K562 (cell line): Measurements from ENCODE around the gene LBHD1. TPM values are rescaled to one million over a fixed set of nuclear protein-coding genes. Genes with fewer than 3 reads are reported as not detected.

ENCODE experiments used
- ARID1B ChIP-seq: fragments of 450-650 bp; IDR thresholded peaks from 2 replicates; pipeline ENCODE4 v1.6.1; 2016; ENCODE audit warnings: antibody characterized with exemption, mild to moderate bottlenecking, inconsistent platforms
- COPS2 ChIP-seq: fragments of 450-650 bp; conservative IDR thresholded peaks from 2 replicates; pipeline ENCODE4 v1.6.1; 2016; ENCODE audit warnings: mild to moderate bottlenecking, moderate library complexity
- E2F8 ChIP-seq: fragments of 450-650 bp; IDR thresholded peaks from 2 replicates; pipeline ENCODE4 v1.7.1; 2018; ENCODE audit warnings: mild to moderate bottlenecking, low read depth; ENCODE audit not compliant: partially characterized antibody
- EP400 ChIP-seq: fragments of 450-650 bp; IDR thresholded peaks from 2 replicates; pipeline ENCODE4 v1.6.1; 2017; ENCODE audit warnings: antibody characterized with exemption, mild to moderate bottlenecking, moderate library complexity
- HBP1 ChIP-seq: fragments of 450-650 bp; formaldehyde crosslinking; IDR thresholded peaks from 2 replicates; pipeline ENCODE4 v1.4.0; 2022; ENCODE audit warnings: missing genetic modification characterization
- KLF6 ChIP-seq: fragments of 250-450 bp; sonication (Bioruptor Pico); IDR thresholded peaks from 2 replicates; pipeline ENCODE4 v1.4.0; 2020; ENCODE audit warnings: mild to moderate bottlenecking, moderate library complexity, borderline replicate concordance
- LARP7 ChIP-seq: fragments of 450-650 bp; IDR thresholded peaks from 2 replicates; pipeline ENCODE4 v1.6.1; 2016
- MEIS2 ChIP-seq: fragments of 450-650 bp; IDR thresholded peaks from 2 replicates; pipeline ENCODE4 v1.6.1; 2014; ENCODE audit warnings: mild to moderate bottlenecking; ENCODE audit not compliant: partially characterized antibody
- MTA3 ChIP-seq: fragments of 450-650 bp; formaldehyde crosslinking; IDR thresholded peaks from 2 replicates; pipeline ENCODE4 v1.6.1; 2017; ENCODE audit warnings: mild to moderate bottlenecking, borderline replicate concordance
- PHB2 ChIP-seq: fragments of 450-650 bp; IDR thresholded peaks from 2 replicates; pipeline ENCODE4 v1.6.1; 2017; ENCODE audit warnings: low read depth
- RAD21 ChIP-seq, 2 experiments: fragments of 250-450 bp in 1 of 2; fragments of 450-650 bp in 1 of 2; sonication (Bioruptor Pico) in 1 of 2; formaldehyde crosslinking in 1 of 2; IDR thresholded peaks in 1 of 2; conservative IDR thresholded peaks in 1 of 2; 2 replicates each; pipeline versions ENCODE4 v1.4.0 to v1.8.0; 2020 to 2022; ENCODE audit warnings: mild to moderate bottlenecking in 2 of 2, moderate library complexity in 1 of 2
- RB1 ChIP-seq: fragments of 450-650 bp; IDR thresholded peaks from 2 replicates; pipeline ENCODE4 v1.6.1; 2017; ENCODE audit warnings: low read depth, mild to moderate bottlenecking
- RFX7 ChIP-seq: fragments of 250-450 bp; sonication (Bioruptor Pico); IDR thresholded peaks from 2 replicates; pipeline ENCODE4 v1.5.1; 2021; ENCODE audit warnings: mild to moderate bottlenecking
- SIN3A ChIP-seq, 2 experiments: fragments of 150-350 bp in 1 of 2; IDR thresholded peaks; 2 replicates each; pipeline ENCODE4 v1.6.1; 2011 to 2016; ENCODE audit warnings: borderline replicate concordance in 2 of 2, low read depth in 2 of 2, low read length in 2 of 2, mild to moderate bottlenecking in 2 of 2, moderate library complexity in 2 of 2; ENCODE audit not compliant: control insufficient read depth in 1 of 2
- SIRT6 ChIP-seq: IDR thresholded peaks from one replicate; pipeline ENCODE4 v1.6.1; 2012; ENCODE audit warnings: low read depth, mild to moderate bottlenecking, control low read depth, inconsistent platforms, low read length, moderate library complexity
- SMAD2 ChIP-seq: fragments of 150-350 bp; IDR thresholded peaks from 2 replicates; pipeline ENCODE4 v1.6.1; 2014; ENCODE audit warnings: low read depth, mild to moderate bottlenecking, low read length
- SRSF3 ChIP-seq: fragments of 200-400 bp; formaldehyde crosslinking; IDR thresholded peaks from 2 replicates; pipeline ENCODE4 v1.6.1; 2016; ENCODE audit warnings: mild to moderate bottlenecking, low read length, moderate library complexity; ENCODE audit not compliant: insufficient read depth
- YBX1 ChIP-seq: fragments of 450-650 bp; IDR thresholded peaks from 2 replicates; pipeline ENCODE4 v1.7.1; 2016; ENCODE audit warnings: mild to moderate bottlenecking
- ZBTB26 ChIP-seq: fragments of 450-650 bp; formaldehyde crosslinking; IDR thresholded peaks from 2 replicates; pipeline ENCODE4 v1.4.0; 2022; ENCODE audit warnings: missing genetic modification characterization
- ZEB2 ChIP-seq: fragments of 450-650 bp; IDR thresholded peaks from 2 replicates; pipeline ENCODE4 v1.6.1; 2016
- ZNF146 ChIP-seq: IDR thresholded peaks from one replicate; pipeline ENCODE4 v1.6.1; 2018; ENCODE audit warnings: missing compliant biosample characterization; ENCODE audit not compliant: unreplicated experiment
- ZNF165 ChIP-seq: fragments of 250-450 bp; sonication (Bioruptor Pico); IDR thresholded peaks from 2 replicates; pipeline ENCODE4 v1.4.0; 2020; ENCODE audit warnings: borderline replicate concordance
- ZNF212 ChIP-seq: fragments of 450-650 bp; formaldehyde crosslinking; IDR thresholded peaks from 2 replicates; pipeline ENCODE4 v1.4.0; 2020; ENCODE audit warnings: mild to moderate bottlenecking
- ZNF217 ChIP-seq: sonication (generic); formaldehyde crosslinking; IDR thresholded peaks from 2 replicates; pipeline ENCODE4 v1.8.0; 2022; ENCODE audit warnings: mild to moderate bottlenecking, missing genetic modification reagents
- polyA plus RNA-seq, 8 experiments: library from polyadenylated mRNA; depleted of rRNA in 4 of 8; stranded (reverse) in 5 of 8; unstranded in 3 of 8; fragments of >200 nt; fragmentation: Nextera tagmentation in 2 of 8; fragmentation: Illumina TruSeq in 1 of 8; extraction: Ambion mirVana in 2 of 8; extraction: Trizol in 1 of 8; gene quantifications; 2 replicates each; pipeline versions ENCODE4 v1.2.1 to v1.2.3, GENCODE V29; 2011 to 2014; ENCODE audit warnings: inconsistent platforms in 1 of 8, missing spikeins in 1 of 8
- total RNA-seq, 7 experiments: library from RNA; depleted of rRNA in 6 of 7; stranded (reverse); fragments of >200 nt in 6 of 7; fragmentation: Illumina TruSeq in 2 of 7; extraction: Trizol in 2 of 7; gene quantifications; 2 replicates each; pipeline versions ENCODE4 v1.2.1 to v1.2.3, GENCODE V29; 2011 to 2021; ENCODE audit warnings: low replicate concordance in 1 of 7

The LBHD1 gene
- total and polyA plus RNA-seq, 9 of the 15 experiments (the other 6 are each of a cell fraction or from before 2014, with no cell fraction given) = 2.6 to 28.0 (median 12.5) TPM

GRCh38 chr11:62665075-62665598 lies 6.9 kb downstream of the LBHD1 start, which contains the start of the genes C11orf98 and CSKMT (continued):
- TF ChIP-seq E2F8 = no peak
- no peak for TF ChIP-seq ZNF146 (CRISPR knock-in tag)
- TF ChIP-seq HBP1 (CRISPR knock-in tag) = peak; percentile 96
- TF ChIP-seq MEIS2 = no peak
- peak in 1 of 2 experiments; percentile 8; a peak in 1 of 4 replicates for TF ChIP-seq RAD21 (CRISPR knock-in tag; conservative IDR thresholded peaks at IDR 0.05 in 1 of 2, IDR thresholded peaks at IDR 0.05 in 1 of 2)
- TF ChIP-seq PHB2 = no peak
- TF ChIP-seq ARID1B = peak; percentile 38; the same call in 1 of the 2 replicates
- TF ChIP-seq ZEB2 = no peak
- peak; percentile 78; the same call in 1 of the 2 replicates for TF ChIP-seq RB1
- TF ChIP-seq ZNF165 (CRISPR knock-in tag) = no peak
- no peak for TF ChIP-seq SIRT6
- TF ChIP-seq COPS2 = no peak
- no peak for TF ChIP-seq SRSF3
- TF ChIP-seq LARP7 = no peak
- peak; percentile 80 for TF ChIP-seq EP400
- TF ChIP-seq YBX1 = no peak
- no peak for TF ChIP-seq KLF6
- TF ChIP-seq RFX7 (CRISPR knock-in tag) = peak; percentile 81; the same call in 1 of the 2 replicates
- TF ChIP-seq SIN3A (IDR thresholded peaks at IDR 0.05; ENCODE audit: borderline replicate concordance in 2 of 2, control insufficient read depth in 1 of 2, low read depth in 2 of 2, low read length in 2 of 2) = peak in 1 of 2 experiments; percentile 86; a peak in 2 of 4 replicates
- no peak for TF ChIP-seq ZNF217 (CRISPR knock-in tag)
- peak; percentile 100 for TF ChIP-seq MTA3
- no peak for TF ChIP-seq SMAD2
- peak; percentile 92; the same call in 1 of the 2 replicates for TF ChIP-seq ZBTB26
- TF ChIP-seq ZNF212 (CRISPR knock-in tag) = no peak
